ENCODE measurements around the gene SPP1.

Gene SPP1

DNA sequence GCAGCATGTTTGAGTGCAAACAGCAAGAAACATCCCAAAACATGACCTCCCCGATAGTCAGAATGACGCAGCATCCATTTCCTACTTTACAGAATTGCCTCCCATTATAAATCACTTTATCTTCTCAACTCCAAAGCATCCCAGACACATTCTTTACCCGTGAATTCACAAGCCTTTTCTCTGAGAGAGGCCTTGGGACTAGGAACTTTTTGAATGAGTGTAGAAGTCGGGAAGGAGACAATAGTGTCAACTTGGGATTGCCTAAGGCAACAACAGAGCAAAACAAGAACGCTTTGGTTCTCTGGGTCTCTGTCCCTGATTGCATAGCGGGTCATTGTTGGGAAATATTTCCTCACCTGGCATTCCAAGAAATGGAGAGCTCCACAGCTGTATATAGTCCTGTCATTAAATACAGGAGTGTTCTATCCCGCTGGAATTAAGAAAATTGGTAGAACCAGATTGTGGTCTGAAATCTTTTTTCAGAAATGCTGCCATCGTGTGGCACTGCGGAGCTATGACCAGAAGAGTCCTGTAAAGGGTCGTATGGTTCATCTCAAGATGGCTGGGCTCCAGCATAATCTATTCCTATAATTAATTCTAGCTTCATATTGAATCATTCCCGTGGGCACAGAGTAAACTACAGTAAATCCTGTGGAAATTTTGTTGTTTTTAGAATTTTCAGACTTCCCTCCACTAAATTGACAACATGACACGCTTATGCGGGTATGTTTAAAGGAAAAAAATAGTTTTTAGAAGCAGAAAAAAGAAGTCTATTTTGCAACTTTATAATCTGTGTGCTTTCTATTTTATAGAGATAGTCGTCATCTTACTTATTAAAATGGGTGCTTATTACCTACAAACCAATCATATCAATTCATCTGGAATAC lies 2.0 kb upstream of the SPP1 start:
- Histone ChIP-seq H3K79me2 (ENCODE audit: insufficient read depth, low read length) (no peaks in the 10 kb centered on the region), H3K36me3 (ENCODE audit: insufficient read depth, low read length) (no peaks in the 10 kb centered on the region), H3K4me2 (ENCODE audit: insufficient read depth, low read length) (no peak overlapping the region), H3K9ac (ENCODE audit: low read depth, low read length) (no peak overlapping the region), H3K4me1 (ENCODE audit: insufficient read depth, low read length) (peaks cover 18% of the 10 kb centered on the region), H3K27ac (ENCODE audit: low read length) (no peak overlapping the region), H3K9me3 (ENCODE audit: insufficient read depth, low read length, severe bottlenecking) (no peaks in the 10 kb centered on the region), H2AFZ (ENCODE audit: low read depth, low read length) (no peak overlapping the region), H3K4me3 (ENCODE audit: low read depth in 1 of 2, low read length in 2 of 2) (no peak overlapping the region), H4K20me1 (ENCODE audit: insufficient read depth, low read length) (no peaks in the 10 kb centered on the region), H3K27me3 (ENCODE audit: insufficient read depth, low read length, poor library complexity) (peaks cover 34% of the 10 kb centered on the region)
- DNase-seq: peak; percentile 56
- peak; percentile 81 for ATAC-seq (ENCODE audit: insufficient read depth, low read depth)
- TF ChIP-seq, protein P1, sequence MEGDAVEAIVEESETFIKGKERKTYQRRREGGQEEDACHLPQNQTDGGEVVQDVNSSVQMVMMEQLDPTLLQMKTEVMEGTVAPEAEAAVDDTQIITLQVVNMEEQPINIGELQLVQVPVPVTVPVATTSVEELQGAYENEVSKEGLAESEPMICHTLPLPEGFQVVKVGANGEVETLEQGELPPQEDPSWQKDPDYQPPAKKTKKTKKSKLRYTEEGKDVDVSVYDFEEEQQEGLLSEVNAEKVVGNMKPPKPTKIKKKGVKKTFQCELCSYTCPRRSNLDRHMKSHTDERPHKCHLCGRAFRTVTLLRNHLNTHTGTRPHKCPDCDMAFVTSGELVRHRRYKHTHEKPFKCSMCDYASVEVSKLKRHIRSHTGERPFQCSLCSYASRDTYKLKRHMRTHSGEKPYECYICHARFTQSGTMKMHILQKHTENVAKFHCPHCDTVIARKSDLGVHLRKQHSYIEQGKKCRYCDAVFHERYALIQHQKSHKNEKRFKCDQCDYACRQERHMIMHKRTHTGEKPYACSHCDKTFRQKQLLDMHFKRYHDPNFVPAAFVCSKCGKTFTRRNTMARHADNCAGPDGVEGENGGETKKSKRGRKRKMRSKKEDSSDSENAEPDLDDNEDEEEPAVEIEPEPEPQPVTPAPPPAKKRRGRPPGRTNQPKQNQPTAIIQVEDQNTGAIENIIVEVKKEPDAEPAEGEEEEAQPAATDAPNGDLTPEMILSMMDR (IDR thresholded peaks at IDR 0.05; ENCODE audit: borderline replicate concordance, extremely low read depth, low read length, poor library complexity, severe bottlenecking): peak; percentile 86
- TF ChIP-seq EZH2 (IDR thresholded peaks at IDR 0.05; ENCODE audit: borderline replicate concordance, low read depth, low read length, severe bottlenecking): no peak

DNA sequence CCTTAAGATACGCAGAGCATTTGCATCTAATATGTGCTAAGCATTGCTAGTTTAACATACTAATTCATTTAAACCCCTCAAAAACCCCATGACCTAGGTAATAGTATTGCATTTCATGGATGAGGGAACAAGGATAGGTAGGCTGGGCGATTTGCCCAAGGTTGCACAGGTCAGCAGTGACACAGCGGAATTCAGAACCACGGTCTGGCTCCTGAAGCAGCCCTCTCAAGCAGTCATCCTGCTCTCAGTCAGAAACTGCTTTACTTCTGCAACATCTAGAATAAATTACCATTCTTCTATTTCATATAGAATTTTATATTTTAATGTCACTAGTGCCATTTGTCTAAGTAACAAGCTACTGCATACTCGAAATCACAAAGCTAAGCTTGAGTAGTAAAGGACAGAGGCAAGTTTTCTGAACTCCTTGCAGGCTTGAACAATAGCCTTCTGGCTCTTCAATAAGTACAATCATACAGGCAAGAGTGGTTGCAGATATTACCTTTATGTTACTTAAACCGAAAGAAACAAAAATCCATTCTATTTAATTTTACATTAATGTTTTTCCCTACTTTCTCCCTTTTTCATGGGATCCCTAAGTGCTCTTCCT lies 555 bp upstream of the SPP1 start:
- H2AFZ ChIP-seq (ENCODE audit: low read depth, low read length): no peak overlapping the region
- peaks cover 31% of the 10 kb centered on the region for H3K27me3 ChIP-seq (ENCODE audit: insufficient read depth, low read length, poor library complexity)
- no peak overlapping the region for H3K9ac ChIP-seq (ENCODE audit: low read depth, low read length)

DNA sequence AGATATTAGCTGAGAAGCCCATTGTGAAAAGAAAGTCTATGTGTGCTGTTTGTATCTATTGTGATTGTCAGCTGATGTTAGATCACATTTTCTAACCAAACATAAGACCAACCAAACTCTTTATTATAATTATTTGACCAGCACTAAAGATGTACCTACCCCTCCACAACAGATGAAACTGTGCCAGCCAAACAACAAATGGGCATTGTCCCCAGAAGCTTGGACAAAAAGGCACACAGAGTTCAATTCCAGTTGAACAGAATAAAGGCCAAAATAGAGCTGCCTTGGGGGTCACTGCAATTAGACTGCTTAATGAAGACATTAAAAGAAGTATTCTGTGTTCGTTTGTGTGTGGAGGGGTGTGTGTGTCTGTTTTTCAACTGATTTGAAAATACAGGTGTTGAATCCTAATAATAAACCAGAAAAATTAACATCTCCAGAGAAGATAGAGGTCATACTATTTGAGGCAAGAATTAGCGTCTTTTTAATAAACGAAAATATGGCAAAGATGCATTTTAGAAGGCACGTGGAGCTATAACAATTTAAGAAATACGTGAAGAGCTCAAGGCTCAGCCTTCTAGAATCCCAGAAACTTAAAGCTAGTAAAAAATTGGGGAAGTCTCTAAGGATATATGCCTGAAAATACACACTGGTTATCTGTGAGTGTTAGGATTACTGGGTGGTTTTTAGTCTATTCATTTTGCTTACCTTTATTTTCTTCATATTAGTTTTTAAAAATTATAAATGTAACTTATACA lies 2.2 kb downstream of the SPP1 start:
- no peak overlapping the region for H3K9ac ChIP-seq (ENCODE audit: low read depth, low read length)
- H3K9me3 ChIP-seq (ENCODE audit: insufficient read depth, low read length, severe bottlenecking): no peaks in the 10 kb centered on the region
- no peaks in the 10 kb centered on the region for H3K36me3 ChIP-seq (ENCODE audit: insufficient read depth, low read length)
- TF ChIP-seq, protein P1 (IDR thresholded peaks at IDR 0.05; ENCODE audit: borderline replicate concordance, extremely low read depth, low read length, poor library complexity, severe bottlenecking): no peak
- no peak for TF ChIP-seq EZH2 (IDR thresholded peaks at IDR 0.05; ENCODE audit: borderline replicate concordance, low read depth, low read length, severe bottlenecking)
- no peak for ATAC-seq (ENCODE audit: insufficient read depth, low read depth)
- H2AFZ ChIP-seq (ENCODE audit: low read depth, low read length): no peak overlapping the region
- H3K4me3 ChIP-seq (ENCODE audit: low read depth in 1 of 2, low read length in 2 of 2): no peak overlapping the region
- peaks cover 23% of the 10 kb centered on the region for H3K27me3 ChIP-seq (ENCODE audit: insufficient read depth, low read length, poor library complexity)
- H3K27ac ChIP-seq (ENCODE audit: low read length): no peak overlapping the region
- H4K20me1 ChIP-seq (ENCODE audit: insufficient read depth, low read length): no peaks in the 10 kb centered on the region
- DNase-seq: no peak
- H3K4me1 ChIP-seq (ENCODE audit: insufficient read depth, low read length): peaks cover 15% of the 10 kb centered on the region
- no peaks in the 10 kb centered on the region for H3K79me2 ChIP-seq (ENCODE audit: insufficient read depth, low read length)
- H3K4me2 ChIP-seq (ENCODE audit: insufficient read depth, low read length): no peak overlapping the region

More for the DNA sequence above, 555 bp upstream of the SPP1 start:
- Histone ChIP-seq H3K4me1 (ENCODE audit: insufficient read depth, low read length) (peaks cover 15% of the 10 kb centered on the region), H3K4me3 (ENCODE audit: low read depth in 1 of 2, low read length in 2 of 2) (no peak overlapping the region), H3K4me2 (ENCODE audit: insufficient read depth, low read length) (peak overlapping the region; percentile 58; the same call in 1 of the 2 replicates), H3K9me3 (ENCODE audit: insufficient read depth, low read length, severe bottlenecking) (no peaks in the 10 kb centered on the region), H3K27ac (ENCODE audit: low read length) (no peak overlapping the region), H4K20me1 (ENCODE audit: insufficient read depth, low read length) (no peaks in the 10 kb centered on the region), H3K79me2 (ENCODE audit: insufficient read depth, low read length) (no peaks in the 10 kb centered on the region), H3K36me3 (ENCODE audit: insufficient read depth, low read length) (no peaks in the 10 kb centered on the region)
- ATAC-seq (ENCODE audit: insufficient read depth, low read depth) (peak; percentile 37; the same call in 1 of the 3 replicates), DNase-seq (no peak)
- TF ChIP-seq, protein P1 (IDR thresholded peaks at IDR 0.05; ENCODE audit: borderline replicate concordance, extremely low read depth, low read length, poor library complexity, severe bottlenecking): no peak
- no peak for TF ChIP-seq EZH2 (IDR thresholded peaks at IDR 0.05; ENCODE audit: borderline replicate concordance, low read depth, low read length, severe bottlenecking)
